IMR-90 (cell line): Measurements from ENCODE around the gene IL37.

Source experiments
- BHLHE40 ChIP-seq: fragments of 150-350 bp; IDR thresholded peaks from 2 replicates; pipeline ENCODE4 v1.6.1; 2016; ENCODE audit warnings: mild to moderate bottlenecking, low read depth, low read length
- CEBPB ChIP-seq: IDR thresholded peaks from 2 replicates; pipeline ENCODE4 v1.6.1; 2012; ENCODE audit warnings: low read depth, low read length, improper control_type of control experiment
- FOS ChIP-seq: fragments of 150-350 bp; IDR thresholded peaks from 2 replicates; pipeline ENCODE4 v1.6.1; 2016; ENCODE audit warnings: low read depth, low read length
- MAFK ChIP-seq: IDR thresholded peaks from 2 replicates; pipeline ENCODE4 v1.6.1; 2012; ENCODE audit warnings: low read depth, low read length, improper control_type of control experiment
- MAZ ChIP-seq: IDR thresholded peaks from 2 replicates; pipeline ENCODE4 v1.6.1; 2012; ENCODE audit warnings: low read depth, mild to moderate bottlenecking, low read length, improper control_type of control experiment, moderate library complexity, borderline replicate concordance
- MXI1 ChIP-seq: IDR thresholded peaks from 2 replicates; pipeline ENCODE4 v1.6.1; 2012; ENCODE audit warnings: low read depth, mild to moderate bottlenecking, low read length, moderate library complexity, borderline replicate concordance
- POLR2A ChIP-seq: IDR thresholded peaks from 2 replicates; pipeline ENCODE4 v1.6.1; 2012; ENCODE audit warnings: mild to moderate bottlenecking, low read depth, low read length
- RAD21 ChIP-seq: IDR thresholded peaks from 2 replicates; pipeline ENCODE4 v1.6.1; 2012; ENCODE audit warnings: low read length, improper control_type of control experiment
- RCOR1 ChIP-seq: IDR thresholded peaks from 2 replicates; pipeline ENCODE4 v1.6.1; 2012; ENCODE audit warnings: mild to moderate bottlenecking, low read length, improper control_type of control experiment; ENCODE audit not compliant: insufficient replicate concordance
- RFX5 ChIP-seq: IDR thresholded peaks from 2 replicates; pipeline ENCODE4 v1.8.0; 2012; ENCODE audit warnings: low read depth, mild to moderate bottlenecking, low read length, moderate library complexity
- SMC3 ChIP-seq: fragments of 150-350 bp; IDR thresholded peaks from 2 replicates; pipeline ENCODE4 v1.6.1; 2016; ENCODE audit warnings: low read depth, mild to moderate bottlenecking, antibody characterized with exemption, low read length, moderate library complexity
- TF ChIP-seq, protein P1 (sequence below): conservative IDR thresholded peaks from 2 replicates; pipeline ENCODE4 v1.5.1; 2012; ENCODE audit warnings: mild to moderate bottlenecking, low read depth, low read length, improper control_type of control experiment
- TF ChIP-seq, protein P2 (sequence below): fragments of 150-350 bp; IDR thresholded peaks from 2 replicates; pipeline ENCODE4 v1.6.1; 2016; ENCODE audit warnings: low read depth, mild to moderate bottlenecking, low read length, moderate library complexity, borderline replicate concordance
- TF ChIP-seq, protein P3 (sequence below): fragments of 150-350 bp; IDR thresholded peaks from 2 replicates; pipeline ENCODE4 v1.6.1; 2017; ENCODE audit warnings: mild to moderate bottlenecking, antibody characterized with exemption, low read length, low read depth

DNA sequence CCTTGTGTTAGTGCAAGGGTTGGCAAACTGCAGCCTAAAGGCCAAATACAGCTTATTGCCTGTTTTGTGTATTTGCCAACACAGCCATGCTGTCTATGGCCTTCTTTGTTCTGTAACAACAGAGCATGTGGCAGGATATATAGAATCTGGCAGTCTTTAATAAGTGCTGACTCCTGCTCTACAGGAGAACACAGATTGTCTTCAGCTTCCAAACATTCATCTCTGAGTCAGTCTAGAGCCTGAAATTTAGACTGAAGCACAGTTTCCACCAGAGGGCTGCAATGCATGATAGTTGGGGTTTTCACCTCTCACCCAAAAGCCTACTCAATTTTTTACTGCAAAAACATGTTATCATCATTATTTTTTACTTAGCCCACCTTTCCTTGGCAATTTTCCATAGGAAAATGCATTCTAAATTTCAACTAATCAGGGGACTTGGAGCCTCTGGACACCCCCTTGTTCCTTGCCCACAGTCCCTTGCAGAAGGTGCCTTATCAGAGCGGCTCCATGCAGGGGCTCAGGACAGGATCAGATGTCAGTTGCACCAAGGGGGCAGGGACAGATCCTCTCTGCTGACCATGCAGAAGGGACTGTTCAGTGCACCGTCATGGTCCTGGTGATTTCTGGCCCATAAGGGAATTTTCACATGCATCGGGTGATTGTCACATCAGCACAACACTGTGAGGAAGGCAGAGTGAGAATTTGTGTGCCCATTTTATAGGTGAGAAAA lies 12.4 kb downstream of the IL37 start:
- no peak for TF ChIP-seq RCOR1
- TF ChIP-seq, protein P1, sequence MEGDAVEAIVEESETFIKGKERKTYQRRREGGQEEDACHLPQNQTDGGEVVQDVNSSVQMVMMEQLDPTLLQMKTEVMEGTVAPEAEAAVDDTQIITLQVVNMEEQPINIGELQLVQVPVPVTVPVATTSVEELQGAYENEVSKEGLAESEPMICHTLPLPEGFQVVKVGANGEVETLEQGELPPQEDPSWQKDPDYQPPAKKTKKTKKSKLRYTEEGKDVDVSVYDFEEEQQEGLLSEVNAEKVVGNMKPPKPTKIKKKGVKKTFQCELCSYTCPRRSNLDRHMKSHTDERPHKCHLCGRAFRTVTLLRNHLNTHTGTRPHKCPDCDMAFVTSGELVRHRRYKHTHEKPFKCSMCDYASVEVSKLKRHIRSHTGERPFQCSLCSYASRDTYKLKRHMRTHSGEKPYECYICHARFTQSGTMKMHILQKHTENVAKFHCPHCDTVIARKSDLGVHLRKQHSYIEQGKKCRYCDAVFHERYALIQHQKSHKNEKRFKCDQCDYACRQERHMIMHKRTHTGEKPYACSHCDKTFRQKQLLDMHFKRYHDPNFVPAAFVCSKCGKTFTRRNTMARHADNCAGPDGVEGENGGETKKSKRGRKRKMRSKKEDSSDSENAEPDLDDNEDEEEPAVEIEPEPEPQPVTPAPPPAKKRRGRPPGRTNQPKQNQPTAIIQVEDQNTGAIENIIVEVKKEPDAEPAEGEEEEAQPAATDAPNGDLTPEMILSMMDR = no peak
- TF ChIP-seq, protein P2, sequence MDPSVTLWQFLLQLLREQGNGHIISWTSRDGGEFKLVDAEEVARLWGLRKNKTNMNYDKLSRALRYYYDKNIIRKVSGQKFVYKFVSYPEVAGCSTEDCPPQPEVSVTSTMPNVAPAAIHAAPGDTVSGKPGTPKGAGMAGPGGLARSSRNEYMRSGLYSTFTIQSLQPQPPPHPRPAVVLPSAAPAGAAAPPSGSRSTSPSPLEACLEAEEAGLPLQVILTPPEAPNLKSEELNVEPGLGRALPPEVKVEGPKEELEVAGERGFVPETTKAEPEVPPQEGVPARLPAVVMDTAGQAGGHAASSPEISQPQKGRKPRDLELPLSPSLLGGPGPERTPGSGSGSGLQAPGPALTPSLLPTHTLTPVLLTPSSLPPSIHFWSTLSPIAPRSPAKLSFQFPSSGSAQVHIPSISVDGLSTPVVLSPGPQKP = no peak
- no peak for TF ChIP-seq CEBPB
- TF ChIP-seq, protein P3, sequence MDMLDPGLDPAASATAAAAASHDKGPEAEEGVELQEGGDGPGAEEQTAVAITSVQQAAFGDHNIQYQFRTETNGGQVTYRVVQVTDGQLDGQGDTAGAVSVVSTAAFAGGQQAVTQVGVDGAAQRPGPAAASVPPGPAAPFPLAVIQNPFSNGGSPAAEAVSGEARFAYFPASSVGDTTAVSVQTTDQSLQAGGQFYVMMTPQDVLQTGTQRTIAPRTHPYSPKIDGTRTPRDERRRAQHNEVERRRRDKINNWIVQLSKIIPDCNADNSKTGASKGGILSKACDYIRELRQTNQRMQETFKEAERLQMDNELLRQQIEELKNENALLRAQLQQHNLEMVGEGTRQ = no peak
- TF ChIP-seq POLR2A = no peak
- no peak for TF ChIP-seq FOS
- TF ChIP-seq SMC3 = no peak
- TF ChIP-seq MXI1 = no peak
- no peak for TF ChIP-seq MAZ
- no peak for TF ChIP-seq RAD21
- TF ChIP-seq MAFK = no peak
- TF ChIP-seq RFX5 = no peak
- no peak for TF ChIP-seq BHLHE40
